Tibial artery (tissue), 4 donors: ENCODE results near the gene ITGA2B.
"Not testable (repeated sequence)": the region's sequence is repeated elsewhere in the genome, so short reads cannot be mapped to it uniquely, and the experiment has no call there.

Experiments used
- DNase-seq, 2 donors: peaks; one replicate each; pipeline ENCODE4 v3.0.0-alpha.2; 2019
- H3K27ac ChIP-seq, 2 donors: fragments of 200-600 bp; sonication (generic) in 1 of 2; 1 replicate in 1 of 2; 2 replicates in 1 of 2; pipeline ENCODE4 v1.5.1; 2018 to 2019; ENCODE audit warnings: mild to moderate bottlenecking in 1 of 2
- H3K27me3 ChIP-seq, 2 donors: fragments of 200-600 bp; sonication (generic) in 1 of 2; one replicate each; pipeline versions ENCODE4 v1.5.1 to v1.6.0; 2016 to 2019
- H3K36me3 ChIP-seq, 3 donors: fragments of 200-600 bp; sonication (generic) in 2 of 3; one replicate each; pipeline ENCODE4 v1.5.1; 2016 to 2019; ENCODE audit warnings: mild to moderate bottlenecking in 2 of 3
- H3K4me1 ChIP-seq, 4 donors: fragments of 200-600 bp; sonication (generic) in 2 of 4; 1 replicate in 3 of 4; 2 replicates in 1 of 4; pipeline ENCODE4 v1.5.1; 2016 to 2019
- H3K4me3 ChIP-seq, 2 donors: fragments of 200-600 bp; sonication (generic) in 1 of 2; 1 replicate in 1 of 2; 2 replicates in 1 of 2; pipeline ENCODE4 v1.5.1; 2018 to 2019; ENCODE audit warnings: mild to moderate bottlenecking in 2 of 2
- H3K9me3 ChIP-seq, 3 donors: fragments of 200-600 bp; sonication (generic) in 1 of 3; one replicate each; pipeline ENCODE4 v1.5.1; 2016 to 2019
- CTCF ChIP-seq, 2 experiments: fragments of 200-600 bp in 1 of 2; fragments of 450-650 bp in 1 of 2; IDR thresholded peaks; one replicate each; pipeline ENCODE4 v1.5.1; 2017 to 2019; ENCODE audit warnings: antibody characterized with exemption in 2 of 2, mild to moderate bottlenecking in 1 of 2, moderate library complexity in 1 of 2
- intact Hi-C: fragments of 100-400 bp; cut with DNase I; formaldehyde crosslinking; loops from one replicate; pipeline ENCODE4 v1.15.0; 2023; ENCODE audit warnings: low total_unique reads

ITGA2B gene

GRCh38 chr17:44346064-44346844, 43.2 kb downstream of the ITGA2B start:
- peaks cover 0 to 18% (median 11%) of the 10 kb centered on the region in 4 donors for H3K4me1 ChIP-seq
- H3K27ac ChIP-seq = peak overlapping the region in 1 of 2 donors; percentile 86
- no peak for TF ChIP-seq CTCF (IDR thresholded peaks at IDR 0.05)
- no peak for DNase-seq
- peaks cover 12 to 29% (median 19%) of the 10 kb centered on the region in 3 donors for H3K36me3 ChIP-seq
- intact Hi-C loops = loop anchor here (5.0 kb wide), 1 partner anchor 134 kb away; no protein-coding TSS in a partner anchor
- H3K4me3 ChIP-seq = peak overlapping the region; percentile 80 to 82
- no peaks in the 10 kb centered on the region for H3K9me3 ChIP-seq
- H3K27me3 ChIP-seq = no peaks in the 10 kb centered on the region

GRCh38 chr17:44345454-44346026, 43.9 kb downstream of the ITGA2B start:
- Histone ChIP-seq H3K4me3 (peak overlapping the region; percentile 80 to 82), H3K36me3 (peaks cover 5 to 21% (median 12%) of the 10 kb centered on the region in 3 donors), H3K27ac (peak overlapping the region; percentile 82 to 86), H3K27me3 (no peaks in the 10 kb centered on the region), H3K4me1 (peaks cover 0 to 18% (median 11%) of the 10 kb centered on the region in 4 donors), H3K9me3 (no peaks in the 10 kb centered on the region)
- intact Hi-C loops = loop anchor here (5.0 kb wide), 1 partner anchor 133 kb away; no protein-coding TSS in a partner anchor
- TF ChIP-seq CTCF (IDR thresholded peaks at IDR 0.05) = peak in 1 of 2 experiments; percentile 20
- no peak for DNase-seq

- peak within 1 kb of the TSS; percentile 80 to 82 for H3K4me3 ChIP-seq
- H3K4me1 ChIP-seq = peaks cover 0 to 18% (median 11%) of the 10 kb centered on the region in 4 donors
- peak; percentile 98 for DNase-seq
- no peaks in the 10 kb centered on the region for H3K9me3 ChIP-seq
- intact Hi-C loops = loop anchor here (5.0 kb wide), 1 partner anchor 133 kb away; no protein-coding TSS in a partner anchor
- no peak for TF ChIP-seq CTCF (IDR thresholded peaks at IDR 0.05)
- peak within 1 kb of the TSS; percentile 82 to 86 for H3K27ac ChIP-seq
- no peaks in the 10 kb centered on the region for H3K27me3 ChIP-seq
- peaks cover 0 to 16% (median 7%) of the 10 kb centered on the region in 3 donors for H3K36me3 ChIP-seq
Observed at GRCh38 chr17:44344939-44345453, 44.5 kb downstream of the ITGA2B start, which contains the start of gene GRN. Gene GRN (plus strand): TSS chr17:44345302. CDS start chr17:44349165, 3,863 bp downstream.

- Histone ChIP-seq H3K9me3 (no peaks in the 10 kb centered on the region), H3K36me3 (peaks cover 0 to 3% (median 0%) of the 10 kb centered on the region in 3 donors), H3K27ac (no peak overlapping the region), H3K4me1 (peaks cover 0 to 18% (median 11%) of the 10 kb centered on the region in 4 donors), H3K27me3 (peaks cover 0 to 3% of the 10 kb centered on the region in 2 donors), H3K4me3 (no peak overlapping the region)
- no peak for DNase-seq
- intact Hi-C loops = no loop called here
- no peak for TF ChIP-seq CTCF (IDR thresholded peaks at IDR 0.05)
Observed at GRCh38 chr17:44343510-44344209, 45.8 kb downstream of the ITGA2B start.

- intact Hi-C loops, H3K36me3 ChIP-seq, H3K27ac ChIP-seq, H3K4me1 ChIP-seq, H3K9me3 ChIP-seq, DNase-seq, H3K4me3 ChIP-seq: not testable (repeated sequence)
- H3K27me3 ChIP-seq = peaks cover 0 to 27% of the 10 kb centered on the region in 2 donors
Observed at GRCh38 chr17:44340553-44340952, 48.9 kb downstream of the ITGA2B start.
